ENCODE results near the gene LRRC36. TPM values are rescaled to one million over a fixed set of nuclear protein-coding genes. Genes with fewer than 3 reads are reported as not detected.
A peak's percentile ranks its signal among the peaks of the same experiment; 100 is the strongest.

The LRRC36 gene
- total and polyA plus RNA-seq, 2 of the 13 experiments (the other 11 are each of a cell fraction or from before 2014, with no cell fraction given): 0.12 to 0.15 TPM

GRCh38 chr16:67326472-67327309 is at the start of gene LRRC36, which contains the start of gene KCTD19 (continued):
- TF ChIP-seq TRIM22 (IDR thresholded peaks at IDR 0.05): no peak
- peak; percentile 78 for TF ChIP-seq SALL2 (CRISPR knock-in tag; IDR thresholded peaks at IDR 0.05)
- no peak for TF ChIP-seq MYPOP (CRISPR knock-in tag; IDR thresholded peaks at IDR 0.05)
- TF ChIP-seq ZNF83 (CRISPR knock-in tag; IDR thresholded peaks at IDR 0.05; ENCODE audit: borderline replicate concordance): no peak
- TF ChIP-seq ZNF781 (CRISPR knock-in tag; IDR thresholded peaks at IDR 0.05; ENCODE audit: borderline replicate concordance, not compliant biosample characterization): no peak
- no peak for TF ChIP-seq ZC3H4 (CRISPR knock-in tag; IDR thresholded peaks at IDR 0.05; ENCODE audit: borderline replicate concordance)
- 0 out of 2 replicates have a peak, but pooled peaks have one; percentile 67 for TF ChIP-seq POGZ (CRISPR knock-in tag; IDR thresholded peaks at IDR 0.05)
- no peak for TF ChIP-seq SNRNP70 (IDR thresholded peaks at IDR 0.05; ENCODE audit: low read depth, low read length)
- no peak for TF ChIP-seq MTA1 (CRISPR knock-in tag; IDR thresholded peaks at IDR 0.05; ENCODE audit: borderline replicate concordance)
- no peak for TF ChIP-seq MED8 (CRISPR knock-in tag; IDR thresholded peaks at IDR 0.05; ENCODE audit: insufficient replicate concordance)
- no peak for TF ChIP-seq PHF5A (CRISPR knock-in tag; IDR thresholded peaks at IDR 0.05; ENCODE audit: low read depth, unreplicated experiment)
- TF ChIP-seq RXRB (CRISPR knock-in tag; IDR thresholded peaks at IDR 0.05; ENCODE audit: borderline replicate concordance): no peak
- TF ChIP-seq TBX2 (CRISPR knock-in tag; IDR thresholded peaks at IDR 0.05; ENCODE audit: borderline replicate concordance): peak; percentile 41; the same call in 1 of the 2 replicates
- 0 out of 2 replicates have a peak, but pooled peaks have one; percentile 24 for TF ChIP-seq MLXIP (CRISPR knock-in tag; IDR thresholded peaks at IDR 0.05; ENCODE audit: borderline replicate concordance)
- TF ChIP-seq HOMEZ (CRISPR knock-in tag; IDR thresholded peaks at IDR 0.05; ENCODE audit: low read depth): no peak
- no peak for TF ChIP-seq PBX2 (CRISPR knock-in tag; IDR thresholded peaks at IDR 0.05)
- TF ChIP-seq AHR (CRISPR knock-in tag; IDR thresholded peaks at IDR 0.05): no peak
- no peak for TF ChIP-seq TCF7 (IDR thresholded peaks at IDR 0.05; ENCODE audit: low read depth)
- no peak for TF ChIP-seq CHCHD3 (CRISPR knock-in tag; IDR thresholded peaks at IDR 0.05)
- no peak for TF ChIP-seq ZBTB21 (CRISPR knock-in tag; IDR thresholded peaks at IDR 0.05)
- TF ChIP-seq HOXA3 (CRISPR knock-in tag; IDR thresholded peaks at IDR 0.05): peak; percentile 66; the same call in 1 of the 2 replicates
